ENCODE measurements around the gene FLT3.
"Not testable (repeated sequence)": the region's sequence is repeated elsewhere in the genome, so short reads cannot be mapped to it uniquely, and the experiment has no call there.

Gene FLT3

GRCh38 chr13:28043224-28043623, 57.2 kb downstream of the FLT3 start:
- H3K4me3 Mint-ChIP-seq: no peak overlapping the region
- peaks cover 8% of the 10 kb centered on the region for H3K27me3 Mint-ChIP-seq (ENCODE audit: low read depth)
- H3K27ac Mint-ChIP-seq: no peak overlapping the region
- H3K36me3 Mint-ChIP-seq (ENCODE audit: low read depth): no peaks in the 10 kb centered on the region
- no peaks in the 10 kb centered on the region for H3K9me3 Mint-ChIP-seq
- no peaks in the 10 kb centered on the region for H3K4me1 Mint-ChIP-seq (ENCODE audit: low read depth)

- Mint-ChIP-seq H3K27ac (no peak overlapping the region), H3K4me1 (ENCODE audit: low read depth) (no peaks in the 10 kb centered on the region), H3K4me3 (no peak overlapping the region), H3K27me3 (ENCODE audit: low read depth) (peaks cover 8% of the 10 kb centered on the region), H3K9me3 (no peaks in the 10 kb centered on the region), H3K36me3 (ENCODE audit: low read depth) (no peaks in the 10 kb centered on the region)
These were observed 58.9 kb downstream of the FLT3 start for GRCh38 chr13:28041501-28041900.

GRCh38 chr13:28041031-28041461, 59.3 kb downstream of the FLT3 start:
- no peaks in the 10 kb centered on the region for H3K36me3 Mint-ChIP-seq (ENCODE audit: low read depth)
- no peaks in the 10 kb centered on the region for H3K9me3 Mint-ChIP-seq
- H3K4me3 Mint-ChIP-seq: no peak overlapping the region
- H3K27ac Mint-ChIP-seq: no peak overlapping the region
- peaks cover 8% of the 10 kb centered on the region for H3K27me3 Mint-ChIP-seq (ENCODE audit: low read depth)
- no peaks in the 10 kb centered on the region for H3K4me1 Mint-ChIP-seq (ENCODE audit: low read depth)

GRCh38 chr13:28037399-28037798, 63.0 kb downstream of the FLT3 start:
- Mint-ChIP-seq H3K36me3 (ENCODE audit: low read depth) (no peaks in the 10 kb centered on the region), H3K4me1 (ENCODE audit: low read depth) (no peaks in the 10 kb centered on the region), H3K9me3 (no peaks in the 10 kb centered on the region), H3K4me3 (no peak overlapping the region), H3K27ac (no peak overlapping the region), H3K27me3 (ENCODE audit: low read depth) (no peaks in the 10 kb centered on the region)

GRCh38 chr13:28035146-28035782, 65.1 kb downstream of the FLT3 start:
- Mint-ChIP-seq H3K27me3 (ENCODE audit: low read depth) (no peaks in the 10 kb centered on the region), H3K27ac (no peak overlapping the region)

GRCh38 chr13:28033894-28034655, 66.3 kb downstream of the FLT3 start:
- Mint-ChIP-seq H3K27ac (no peak overlapping the region), H3K27me3 (ENCODE audit: low read depth) (no peaks in the 10 kb centered on the region), H3K36me3 (ENCODE audit: low read depth) (no peaks in the 10 kb centered on the region), H3K4me3 (no peak overlapping the region), H3K9me3 (no peaks in the 10 kb centered on the region), H3K4me1 (ENCODE audit: low read depth) (no peaks in the 10 kb centered on the region)

More at GRCh38 chr13:28035146-28035782, 65.1 kb downstream of the FLT3 start:
- H3K36me3 Mint-ChIP-seq (ENCODE audit: low read depth): no peaks in the 10 kb centered on the region
- no peak overlapping the region for H3K4me3 Mint-ChIP-seq
- no peaks in the 10 kb centered on the region for H3K9me3 Mint-ChIP-seq
- no peaks in the 10 kb centered on the region for H3K4me1 Mint-ChIP-seq (ENCODE audit: low read depth)

GRCh38 chr13:28032438-28032837, 67.9 kb downstream of the FLT3 start:
- H3K36me3 Mint-ChIP-seq (ENCODE audit: low read depth); H3K27me3 Mint-ChIP-seq (ENCODE audit: low read depth); H3K4me3 Mint-ChIP-seq; H3K4me1 Mint-ChIP-seq (ENCODE audit: low read depth); H3K27ac Mint-ChIP-seq; H3K9me3 Mint-ChIP-seq: not testable (repeated sequence)

GRCh38 chr13:28031896-28032288, 68.5 kb downstream of the FLT3 start:
- no peaks in the 10 kb centered on the region for H3K9me3 Mint-ChIP-seq
- H3K4me3 Mint-ChIP-seq: no peak overlapping the region
- H3K27ac Mint-ChIP-seq: no peak overlapping the region

GRCh38 chr13:28031220-28031895, 69.0 kb downstream of the FLT3 start:
- no peaks in the 10 kb centered on the region for H3K27me3 Mint-ChIP-seq (ENCODE audit: low read depth)
- no peaks in the 10 kb centered on the region for H3K9me3 Mint-ChIP-seq
- no peak overlapping the region for H3K4me3 Mint-ChIP-seq
- H3K27ac Mint-ChIP-seq: no peak overlapping the region
- H3K4me1 Mint-ChIP-seq (ENCODE audit: low read depth): peaks cover 2% of the 10 kb centered on the region
- no peaks in the 10 kb centered on the region for H3K36me3 Mint-ChIP-seq (ENCODE audit: low read depth)

More at GRCh38 chr13:28031896-28032288, 68.5 kb downstream of the FLT3 start:
- no peaks in the 10 kb centered on the region for H3K36me3 Mint-ChIP-seq (ENCODE audit: low read depth)
- H3K4me1 Mint-ChIP-seq (ENCODE audit: low read depth): peaks cover 2% of the 10 kb centered on the region
- no peaks in the 10 kb centered on the region for H3K27me3 Mint-ChIP-seq (ENCODE audit: low read depth)

GRCh38 chr13:28027607-28028364, 72.6 kb downstream of the FLT3 start:
- Mint-ChIP-seq H3K27me3 (ENCODE audit: low read depth) (no peaks in the 10 kb centered on the region), H3K4me1 (ENCODE audit: low read depth) (peaks cover 2% of the 10 kb centered on the region), H3K27ac (no peak overlapping the region), H3K36me3 (ENCODE audit: low read depth) (no peaks in the 10 kb centered on the region), H3K4me3 (no peak overlapping the region), H3K9me3 (no peaks in the 10 kb centered on the region)

GRCh38 chr13:28027071-28027470, 73.3 kb downstream of the FLT3 start:
- Mint-ChIP-seq H3K4me3 (no peak overlapping the region), H3K9me3 (no peaks in the 10 kb centered on the region), H3K4me1 (ENCODE audit: low read depth) (peaks cover 2% of the 10 kb centered on the region), H3K27me3 (ENCODE audit: low read depth) (no peaks in the 10 kb centered on the region), H3K36me3 (ENCODE audit: low read depth) (no peaks in the 10 kb centered on the region), H3K27ac (no peak overlapping the region)

GRCh38 chr13:28026508-28026907, 73.9 kb downstream of the FLT3 start:
- Mint-ChIP-seq H3K9me3 (no peaks in the 10 kb centered on the region), H3K36me3 (ENCODE audit: low read depth) (no peaks in the 10 kb centered on the region), H3K4me1 (ENCODE audit: low read depth) (peaks cover 2% of the 10 kb centered on the region), H3K27me3 (ENCODE audit: low read depth) (no peaks in the 10 kb centered on the region), H3K27ac (no peak overlapping the region), H3K4me3 (no peak overlapping the region)

- H3K27me3 Mint-ChIP-seq (ENCODE audit: low read depth): no peaks in the 10 kb centered on the region
- H3K4me3 Mint-ChIP-seq: no peak overlapping the region
- H3K4me1 Mint-ChIP-seq (ENCODE audit: low read depth): peaks cover 2% of the 10 kb centered on the region
- H3K36me3 Mint-ChIP-seq (ENCODE audit: low read depth): no peaks in the 10 kb centered on the region
- H3K9me3 Mint-ChIP-seq: no peaks in the 10 kb centered on the region
- H3K27ac Mint-ChIP-seq: no peak overlapping the region
These were observed 77.4 kb downstream of the FLT3 start for GRCh38 chr13:28022848-28023518.

GRCh38 chr13:28014301-28014700, 86.1 kb downstream of the FLT3 start:
- H3K36me3 Mint-ChIP-seq (ENCODE audit: low read depth): no peaks in the 10 kb centered on the region
- no peaks in the 10 kb centered on the region for H3K9me3 Mint-ChIP-seq
- H3K4me3 Mint-ChIP-seq: no peak overlapping the region
- no peaks in the 10 kb centered on the region for H3K27me3 Mint-ChIP-seq (ENCODE audit: low read depth)
- no peak overlapping the region for H3K27ac Mint-ChIP-seq
- H3K4me1 Mint-ChIP-seq (ENCODE audit: low read depth): peaks cover 2% of the 10 kb centered on the region
